ENCODE data around the gene ASPSCR1. TPM values are rescaled to one million over a fixed set of nuclear protein-coding genes. Genes with fewer than 3 reads are reported as not detected.

ASPSCR1 gene
- total and polyA plus RNA-seq, 2 of the 8 experiments (the other 6 are each of a cell fraction or from before 2014, with no cell fraction given): 33.3 to 43.7 TPM

DNA sequence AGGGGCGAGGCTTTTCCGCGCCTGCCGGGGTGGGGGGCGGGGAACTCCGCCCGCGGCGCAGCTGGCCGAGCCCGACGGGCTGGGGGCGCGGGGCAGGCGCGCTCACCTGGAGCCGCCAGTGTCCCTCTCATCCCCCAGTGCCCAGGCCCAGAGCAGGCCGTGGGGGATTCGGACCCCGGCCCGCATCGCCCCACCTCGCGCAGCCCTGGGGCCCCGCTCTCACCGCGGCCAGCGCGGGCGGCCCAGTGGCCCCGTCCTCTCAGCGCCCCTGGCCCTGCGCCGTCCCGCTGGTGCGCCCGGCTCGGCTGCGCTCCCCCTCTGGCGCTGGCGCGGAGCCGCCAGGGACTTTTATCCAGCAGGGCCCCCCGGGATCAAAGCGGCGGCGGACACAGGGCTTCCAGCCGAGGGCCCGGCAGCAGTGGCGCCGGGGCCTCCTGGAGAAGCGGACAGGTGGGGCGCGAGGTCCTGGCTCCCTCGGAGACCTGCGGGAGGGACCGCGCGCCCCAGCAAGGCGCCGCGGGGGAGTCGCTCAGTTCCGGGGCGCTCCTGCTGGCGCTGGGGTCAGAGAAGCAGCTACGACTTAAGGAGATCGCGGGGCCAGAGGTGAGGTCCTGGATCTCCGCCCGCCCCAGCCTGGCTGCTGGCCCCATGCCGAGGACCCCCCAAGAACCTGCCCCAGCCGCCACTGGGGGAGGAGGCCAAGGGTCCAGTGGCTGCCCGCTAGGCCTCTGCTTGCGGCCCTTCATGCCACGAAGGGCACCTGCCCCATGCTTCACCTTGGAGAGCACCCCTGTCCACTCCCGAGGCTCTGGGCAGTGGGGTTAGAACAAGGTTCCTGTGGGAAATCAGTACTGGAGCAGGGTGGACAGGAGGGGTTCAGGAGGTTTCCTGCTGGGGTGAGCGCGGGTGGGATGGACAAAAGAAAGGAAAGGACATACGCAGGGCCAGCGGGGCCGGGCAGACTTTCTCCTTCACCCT lies 15.6 kb upstream of the ASPSCR1 start (continued):
- TF ChIP-seq, protein P1, sequence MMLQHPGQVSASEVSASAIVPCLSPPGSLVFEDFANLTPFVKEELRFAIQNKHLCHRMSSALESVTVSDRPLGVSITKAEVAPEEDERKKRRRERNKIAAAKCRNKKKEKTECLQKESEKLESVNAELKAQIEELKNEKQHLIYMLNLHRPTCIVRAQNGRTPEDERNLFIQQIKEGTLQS (IDR thresholded peaks at IDR 0.05; ENCODE audit: insufficient read depth, low read depth, low read length): no peak
